Kasumi-1 (cell line): ENCODE data around the gene SLC8A1.

Experiments used
- DNase-seq, 2 experiments: peaks; one replicate each; lab custom pipeline; 2025; lab: John Stamatoyannopoulos, UW

The SLC8A1 gene

DNA sequence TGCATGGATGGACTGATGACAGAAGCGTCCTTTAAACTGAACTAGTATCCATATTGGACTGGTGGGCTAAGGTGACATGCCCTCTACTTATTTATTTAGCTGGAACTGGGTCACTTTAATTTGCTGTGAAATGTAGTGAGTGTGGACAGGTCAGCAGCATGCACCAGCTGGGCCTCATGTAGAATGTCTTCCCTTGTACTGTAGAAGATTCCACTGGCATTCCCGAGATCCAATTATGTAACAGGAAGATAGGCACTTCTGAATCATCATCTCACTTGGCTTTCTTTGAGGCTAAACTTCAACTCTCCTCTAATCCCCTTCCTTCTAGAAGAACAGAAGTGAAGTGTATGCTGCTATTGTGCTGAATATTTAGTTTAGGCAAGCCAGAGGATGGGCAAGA, 296.2 kb downstream of the SLC8A1 start:
- no peak for DNase-seq

DNA sequence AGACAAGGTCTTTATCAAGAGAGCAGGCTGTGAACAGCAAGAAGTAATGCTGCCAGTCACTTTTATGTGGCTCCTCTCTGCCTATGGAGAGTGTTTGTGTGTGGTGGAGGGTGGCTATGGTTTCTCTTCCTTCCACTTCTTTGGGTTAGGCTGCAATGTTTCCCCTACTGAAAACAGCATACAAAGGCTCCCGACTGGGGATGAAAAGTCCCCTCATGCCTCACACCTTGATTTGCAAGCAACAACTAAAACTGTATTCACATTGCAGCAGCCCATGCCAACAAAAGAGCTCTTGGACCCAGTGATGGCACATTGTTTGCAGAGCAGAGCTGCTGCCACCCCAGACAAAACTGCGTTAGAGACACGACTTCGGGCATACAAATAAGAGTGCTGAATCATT, 301.6 kb downstream of the SLC8A1 start:
- no peak for DNase-seq

DNA sequence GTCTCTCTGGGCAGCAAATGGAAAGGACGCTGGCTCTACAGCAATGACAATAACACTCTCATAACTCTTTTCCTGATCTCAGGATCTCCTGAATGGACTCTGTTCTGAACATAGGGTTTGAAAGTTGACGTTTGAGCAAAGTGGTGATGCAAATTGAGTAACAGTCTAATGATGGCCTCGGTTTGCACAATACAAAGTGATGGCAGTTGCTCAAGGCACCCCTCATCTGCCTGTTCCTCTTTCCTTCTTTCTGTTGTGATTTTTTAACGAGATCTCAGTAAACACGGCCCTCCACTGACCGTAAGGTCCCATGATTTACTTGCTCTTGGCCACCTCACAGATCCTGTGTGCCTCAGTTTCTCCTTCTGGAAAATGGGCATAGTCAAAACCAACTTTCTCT, 303.6 kb downstream of the SLC8A1 start:
- DNase-seq, result no peak

DNA sequence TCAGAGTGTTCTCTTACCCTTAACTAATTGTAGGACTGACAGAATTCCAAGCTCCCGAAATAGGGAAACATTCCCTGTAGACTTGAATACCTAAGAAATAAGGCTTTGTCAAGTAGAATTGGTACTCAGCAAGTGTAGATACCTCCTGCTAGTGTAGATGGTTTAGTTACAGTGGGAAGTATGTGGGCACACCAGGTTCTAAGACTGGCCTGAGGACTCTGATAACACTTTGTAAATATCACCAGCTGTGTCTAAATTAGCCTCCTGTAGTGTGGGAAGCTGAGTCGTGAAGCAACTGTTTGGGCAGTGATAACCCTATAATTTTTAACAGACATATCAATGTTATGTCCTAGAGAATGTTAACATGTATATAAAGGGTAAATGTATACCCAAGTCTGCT, 304.5 kb downstream of the SLC8A1 start:
- DNase-seq, result no peak

DNA sequence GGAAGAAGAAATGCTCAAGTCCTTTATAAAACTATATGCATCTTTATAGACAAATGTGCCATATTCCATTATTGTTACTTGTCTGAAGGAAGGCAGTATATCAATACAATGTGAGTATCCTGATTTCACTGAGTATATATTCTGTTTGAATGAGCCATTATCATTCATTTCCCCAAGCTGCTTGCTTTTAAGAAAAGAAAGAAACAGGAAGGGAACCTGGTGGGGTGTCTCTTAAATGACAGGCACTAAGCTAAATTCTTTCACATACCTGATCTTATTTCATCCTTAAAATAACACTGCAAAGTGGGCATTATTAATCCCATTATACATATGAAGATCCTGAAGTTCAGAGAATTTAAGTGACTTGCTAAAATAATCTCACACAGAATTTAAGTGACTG, 307.9 kb downstream of the SLC8A1 start:
- DNase-seq, result no peak

DNA sequence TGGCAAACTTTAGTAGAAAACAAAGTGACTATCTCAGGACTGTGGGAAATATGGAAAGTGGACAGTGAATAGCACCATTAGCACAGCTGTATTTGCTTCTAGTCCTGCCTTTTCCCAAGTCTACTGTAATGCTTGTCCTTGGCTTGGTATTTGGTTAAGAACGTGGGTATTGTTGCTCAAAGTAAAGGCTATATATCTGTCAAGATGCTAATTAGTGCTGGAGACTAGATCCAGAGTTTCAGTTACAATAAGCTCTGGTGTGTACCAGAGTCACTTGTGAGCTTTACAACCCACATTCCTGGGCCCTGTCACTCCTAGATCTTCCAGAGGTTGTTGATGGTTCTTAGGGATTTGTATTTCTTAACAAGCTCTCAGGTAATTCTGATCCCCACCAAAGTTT, 313.6 kb downstream of the SLC8A1 start:
- DNase-seq, result no peak

DNA sequence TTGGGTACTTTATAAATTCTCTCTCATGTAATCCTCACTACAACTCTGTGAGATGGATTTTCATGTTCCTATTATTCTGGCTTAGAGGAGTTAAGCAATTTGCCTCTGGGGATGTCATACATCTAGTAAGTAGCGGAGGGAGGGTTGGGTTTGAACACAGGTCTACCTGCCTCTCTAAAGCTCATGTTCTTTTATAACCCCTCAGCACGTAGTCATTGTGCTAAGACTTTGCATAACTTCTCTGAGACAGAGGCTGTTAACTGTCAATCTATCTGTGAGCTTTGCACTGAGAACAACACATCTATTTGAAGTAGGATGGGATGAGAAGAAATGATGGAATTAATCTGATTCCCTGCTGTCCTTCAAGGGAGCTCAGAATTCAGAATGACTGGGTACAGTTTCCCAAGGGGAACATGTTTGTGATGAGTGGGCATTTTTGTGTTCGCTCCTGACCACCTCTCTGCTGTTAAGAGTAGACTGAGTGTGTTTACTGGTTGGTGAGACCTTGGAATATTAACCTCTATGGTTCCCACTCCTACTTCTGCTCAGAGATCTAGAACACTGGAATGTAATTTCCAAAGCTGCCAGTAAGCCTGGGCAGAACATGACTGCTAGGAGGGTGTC, 320.7 kb downstream of the SLC8A1 start:
- DNase-seq, result no peak

DNA sequence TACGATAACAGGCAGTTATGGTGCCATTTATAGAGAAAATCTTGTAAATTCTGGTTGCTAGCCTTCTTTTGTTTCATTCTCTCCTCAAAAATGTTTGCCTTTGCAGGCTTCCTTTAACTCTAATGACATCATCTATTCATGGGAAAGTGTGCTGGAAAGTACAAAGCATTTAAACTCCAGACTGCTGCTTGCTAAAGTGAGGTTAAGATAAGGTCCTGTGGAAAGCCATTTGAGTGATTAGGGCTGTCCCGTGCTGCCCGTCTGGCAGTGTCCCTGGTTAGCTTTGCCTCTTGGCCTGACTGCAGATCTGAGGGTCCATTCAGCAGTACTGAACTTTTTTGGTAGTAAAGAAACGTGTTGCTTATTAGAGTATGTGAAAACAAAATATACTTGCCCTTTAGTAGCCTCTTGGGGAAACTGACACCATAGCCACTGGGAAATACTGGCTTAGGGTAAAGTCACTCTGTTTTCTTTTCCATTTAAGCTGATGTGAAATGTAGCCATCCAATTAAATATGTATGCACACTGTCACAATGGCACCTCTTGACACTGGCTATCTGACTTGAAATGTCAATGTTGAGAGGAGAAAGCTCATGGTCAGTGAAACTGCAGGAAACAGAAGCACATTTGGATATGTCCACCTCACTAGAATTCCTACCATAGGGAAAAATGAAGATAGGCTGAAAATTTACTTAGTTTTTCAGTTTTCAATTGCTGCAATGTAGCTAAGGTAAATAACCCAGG, 321.5 kb downstream of the SLC8A1 start:
- DNase-seq, result no peak

DNA sequence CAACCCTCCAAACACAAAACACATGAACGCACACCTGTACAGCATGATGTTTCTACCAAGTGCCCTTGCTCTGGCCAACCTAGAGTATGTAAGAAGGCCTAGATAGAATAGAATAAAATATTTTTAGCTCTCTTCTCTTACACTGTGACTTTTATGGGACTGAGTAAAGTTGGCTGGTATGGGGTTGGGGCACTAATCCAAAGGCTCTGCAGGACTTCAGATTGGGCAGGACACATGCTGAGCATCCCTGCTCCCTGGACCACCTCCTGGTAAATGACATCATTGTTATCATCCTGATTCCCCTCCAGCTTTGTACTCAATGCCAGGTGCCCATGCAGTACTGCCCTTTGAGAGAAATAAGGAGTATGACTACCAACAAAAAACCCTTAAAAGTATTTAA, 322.2 kb downstream of the SLC8A1 start:
- DNase-seq, result no peak

DNA sequence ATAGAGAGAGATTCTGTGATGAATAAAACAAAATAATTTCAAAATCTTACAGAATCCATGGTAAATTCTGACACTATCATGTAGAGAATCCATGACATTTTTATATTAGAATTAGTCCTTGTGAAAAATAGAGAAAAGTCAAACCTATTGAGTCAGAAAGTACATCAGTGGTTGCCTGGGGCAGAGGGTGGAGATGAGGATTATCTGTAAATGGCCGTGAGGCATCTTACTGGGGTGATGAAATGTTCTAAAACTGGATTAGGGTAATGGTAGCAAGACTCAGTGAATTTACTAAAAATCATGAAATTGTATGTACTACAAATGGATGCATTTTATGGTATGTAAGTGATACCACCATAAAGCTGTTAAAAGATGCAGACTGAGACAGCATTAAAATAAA, 323.1 kb downstream of the SLC8A1 start:
- no peak for DNase-seq

DNA sequence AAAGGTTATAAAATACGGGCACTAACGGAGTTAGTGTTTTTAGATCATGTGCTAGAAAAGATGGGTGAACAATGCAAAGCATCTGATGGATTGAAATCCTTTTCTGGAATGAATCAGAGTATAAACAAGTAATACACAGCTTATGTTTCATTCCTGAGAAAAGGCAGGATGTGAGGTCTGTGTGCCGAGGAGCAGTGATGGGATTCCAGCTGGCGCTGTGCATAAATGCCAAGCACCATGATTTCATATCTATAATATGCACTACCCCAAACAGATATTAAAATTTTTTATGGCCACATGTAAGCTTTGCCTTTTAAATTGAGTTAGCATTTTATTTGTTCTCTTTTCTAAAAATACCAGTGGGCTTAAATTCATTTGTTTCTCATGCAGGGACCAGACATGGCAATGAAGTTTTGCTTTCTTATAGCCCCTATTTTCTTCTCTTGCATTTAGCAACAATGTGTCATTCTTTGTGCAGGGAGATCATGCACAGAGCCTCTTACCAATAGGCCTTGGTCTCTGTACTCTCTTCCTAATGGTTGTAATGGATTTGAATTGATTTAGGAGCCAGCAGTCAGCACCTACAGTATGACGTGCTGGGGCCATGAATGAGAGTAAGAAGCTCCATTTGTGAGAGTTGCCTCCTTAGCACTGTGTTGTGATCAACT, 323.9 kb downstream of the SLC8A1 start:
- no peak for DNase-seq

DNA sequence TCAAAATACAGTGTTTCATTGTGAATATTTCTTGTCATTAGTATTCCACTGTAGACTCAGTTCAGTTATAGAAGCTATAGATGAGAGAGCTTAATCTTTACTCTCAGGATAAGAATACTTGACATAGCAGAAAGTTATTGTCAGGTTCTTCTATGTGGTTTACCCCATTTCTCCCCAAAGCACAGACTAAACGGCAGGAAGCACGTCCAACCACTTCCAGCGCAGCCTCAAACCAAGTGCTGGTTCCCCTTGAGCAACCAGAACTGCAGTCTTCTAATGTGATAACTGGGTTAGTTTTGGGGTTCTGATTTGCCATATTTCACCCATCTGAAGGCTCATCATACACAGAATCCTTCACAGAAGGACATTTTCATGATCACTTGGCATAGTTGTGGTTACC, 324.7 kb downstream of the SLC8A1 start:
- no peak for DNase-seq

DNA sequence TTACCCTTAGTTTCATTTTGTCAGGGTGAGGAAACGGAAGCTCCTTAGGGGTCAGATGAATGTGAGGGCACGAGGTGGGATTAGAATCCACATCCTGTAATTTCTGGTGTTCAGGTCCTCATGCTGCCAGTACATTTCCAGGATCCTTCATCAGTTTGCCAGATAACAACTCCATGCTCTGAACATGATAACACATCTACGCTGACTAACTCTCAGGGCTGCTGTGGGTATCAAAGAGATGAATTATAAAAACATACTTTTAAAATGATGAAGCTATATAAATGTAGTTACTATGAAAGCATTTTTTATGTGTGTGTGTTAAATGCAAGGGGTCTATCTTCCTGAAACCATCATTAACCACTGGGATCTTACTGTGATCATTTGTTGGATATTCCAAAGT, 325.9 kb downstream of the SLC8A1 start:
- no peak for DNase-seq

DNA sequence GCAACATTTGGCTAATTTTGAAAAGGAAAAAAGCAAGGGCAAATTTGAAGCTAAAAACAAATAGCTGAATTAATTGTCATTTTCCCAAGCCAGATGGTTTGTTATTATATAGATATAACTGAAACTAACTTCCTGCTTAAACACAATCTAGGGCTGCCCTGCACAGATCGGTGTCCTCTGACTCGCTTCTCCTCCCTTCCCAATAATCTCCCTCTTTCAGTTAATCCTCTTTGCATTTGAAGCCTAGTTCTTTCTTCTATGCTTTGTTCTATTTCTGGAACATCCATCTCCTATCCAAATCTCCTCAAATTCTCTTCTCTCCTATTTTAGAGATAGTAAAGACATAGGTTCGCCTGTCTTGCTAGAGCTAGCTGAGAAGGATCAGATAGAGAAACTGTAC, 328.1 kb downstream of the SLC8A1 start:
- DNase-seq, result no peak

DNA sequence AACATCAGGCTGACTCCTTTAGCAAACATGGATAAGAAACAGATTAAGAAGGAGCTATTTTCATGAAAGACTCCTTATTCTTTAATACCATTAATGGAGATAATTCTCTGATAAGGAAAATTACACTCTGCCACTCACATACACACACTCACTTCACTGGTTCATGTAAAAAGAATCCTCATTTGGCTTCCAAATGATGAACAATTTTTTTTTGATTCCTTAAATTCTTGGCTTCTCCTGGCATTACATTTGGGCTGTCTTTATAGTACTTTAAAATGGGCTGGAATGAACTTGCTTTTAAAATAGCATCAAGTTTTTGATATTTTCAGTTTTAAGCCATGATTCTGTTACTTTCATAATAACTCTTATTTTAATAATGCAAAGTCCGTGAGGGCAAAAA, 328.6 kb downstream of the SLC8A1 start:
- DNase-seq, result no peak

DNA sequence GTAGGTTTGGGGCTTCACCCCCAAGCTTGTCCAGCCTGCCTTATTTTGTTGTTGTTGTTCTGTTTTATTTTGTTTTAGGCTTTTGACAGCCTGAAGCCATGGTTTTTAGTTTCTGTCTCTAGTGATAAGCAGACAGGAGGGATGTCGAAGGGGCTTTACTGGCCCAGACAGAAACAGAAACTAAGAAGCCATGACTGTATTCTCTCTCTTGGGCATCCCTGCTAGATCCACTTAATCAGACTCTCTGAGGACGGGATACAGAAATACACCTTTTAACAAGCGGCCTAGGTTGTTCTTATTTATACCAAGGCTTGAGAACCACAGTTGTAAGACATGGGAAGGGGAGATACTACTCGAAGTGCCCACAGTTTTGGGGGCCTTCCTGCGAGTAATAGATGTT, 330.9 kb downstream of the SLC8A1 start:
- DNase-seq, result no peak

DNA sequence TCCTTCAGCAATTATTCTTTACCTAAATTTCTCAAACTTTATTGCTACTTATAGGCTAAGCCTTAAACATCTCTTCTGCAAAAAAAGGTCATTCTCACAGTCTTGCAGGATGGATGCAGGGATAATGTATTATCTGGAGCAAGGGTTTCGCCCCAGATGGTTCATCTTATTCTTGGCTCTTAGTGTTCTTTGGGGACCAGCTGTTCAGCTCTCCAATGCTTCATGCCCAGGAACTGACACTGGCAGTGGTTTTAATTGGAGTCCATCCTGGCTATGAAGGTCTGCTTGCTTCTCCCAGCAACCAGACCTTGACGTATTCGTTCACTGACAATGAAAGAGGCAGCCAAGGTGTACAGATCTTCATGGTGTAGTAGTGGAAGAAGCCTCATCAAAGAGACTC, 331.9 kb downstream of the SLC8A1 start:
- no peak for DNase-seq

DNA sequence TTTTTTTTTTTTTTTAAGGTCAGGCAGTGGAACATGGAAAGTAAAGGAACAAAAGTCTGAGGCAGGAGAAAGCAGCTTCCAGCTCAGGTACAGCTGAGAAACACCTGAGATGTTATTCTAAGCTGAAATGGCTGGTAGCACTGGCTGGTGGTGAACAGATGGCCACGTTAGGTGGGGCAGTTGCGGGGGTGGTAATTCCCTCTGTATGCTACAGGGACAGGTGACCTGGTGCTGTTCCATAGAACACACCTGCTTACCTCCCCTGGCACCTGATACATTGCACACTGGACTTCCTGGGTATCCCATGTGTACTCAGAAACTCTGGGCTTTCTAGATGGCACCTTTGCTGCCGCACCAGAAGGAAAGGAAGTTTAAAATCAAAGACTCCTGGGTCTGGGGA, 333.3 kb downstream of the SLC8A1 start:
- no peak for DNase-seq

DNA sequence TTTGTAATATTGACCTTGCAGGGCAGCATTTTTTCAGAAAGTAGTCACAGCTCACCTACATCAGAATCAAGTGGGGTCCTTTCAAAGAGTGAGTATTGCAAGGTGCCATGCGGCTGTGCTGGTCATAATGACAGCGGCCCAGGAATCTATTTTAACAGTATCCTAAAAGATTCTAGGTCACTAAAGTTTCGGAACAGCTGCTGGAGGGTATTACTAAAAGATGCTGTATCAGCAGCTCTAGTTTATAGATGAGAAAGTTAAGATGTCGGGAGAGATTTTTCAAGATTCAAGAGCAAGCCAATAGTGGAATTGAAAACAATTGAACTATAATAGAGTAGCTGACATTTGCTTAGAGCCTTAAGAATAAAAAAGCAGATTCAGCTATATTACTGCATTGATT, 336.0 kb downstream of the SLC8A1 start:
- no peak for DNase-seq

DNA sequence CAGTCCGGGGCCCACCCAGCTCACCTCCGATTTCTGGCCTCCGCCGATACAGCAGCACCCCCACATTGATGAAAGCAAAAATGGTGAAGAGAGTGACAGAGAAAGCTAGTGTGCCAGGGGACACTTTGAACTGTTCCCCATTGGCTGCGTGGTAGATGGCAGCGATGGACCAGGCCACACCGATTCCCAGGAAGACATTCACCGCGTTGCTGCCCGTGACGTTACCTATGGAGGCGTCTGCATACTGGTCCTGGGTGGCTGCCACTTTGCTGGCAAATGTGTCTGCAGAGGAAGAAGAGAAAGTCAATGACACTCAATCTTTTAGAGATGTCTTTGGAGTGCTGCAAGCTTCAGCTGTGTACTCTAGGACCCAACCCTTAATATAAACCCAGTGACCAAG, 336.5 kb downstream of the SLC8A1 start:
- DNase-seq, result no peak

DNA sequence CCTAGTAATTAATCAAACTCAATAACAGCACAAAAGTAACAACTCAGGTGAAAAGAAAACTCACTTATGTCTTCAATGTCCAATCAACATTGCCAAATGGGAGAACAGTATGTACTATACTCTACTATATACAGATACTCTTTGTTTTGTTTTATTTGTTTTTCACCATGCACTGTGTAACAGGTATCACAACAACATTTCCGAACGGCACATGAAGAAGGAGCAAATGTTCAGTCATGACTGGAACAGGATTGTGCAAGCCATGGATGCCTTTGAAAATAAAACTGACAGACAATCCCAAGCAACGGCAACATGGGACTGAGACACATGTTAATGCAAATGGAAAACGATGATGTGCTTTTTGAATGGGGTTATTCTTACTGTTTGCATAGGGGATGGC, 337.9 kb downstream of the SLC8A1 start:
- no peak for DNase-seq

DNA sequence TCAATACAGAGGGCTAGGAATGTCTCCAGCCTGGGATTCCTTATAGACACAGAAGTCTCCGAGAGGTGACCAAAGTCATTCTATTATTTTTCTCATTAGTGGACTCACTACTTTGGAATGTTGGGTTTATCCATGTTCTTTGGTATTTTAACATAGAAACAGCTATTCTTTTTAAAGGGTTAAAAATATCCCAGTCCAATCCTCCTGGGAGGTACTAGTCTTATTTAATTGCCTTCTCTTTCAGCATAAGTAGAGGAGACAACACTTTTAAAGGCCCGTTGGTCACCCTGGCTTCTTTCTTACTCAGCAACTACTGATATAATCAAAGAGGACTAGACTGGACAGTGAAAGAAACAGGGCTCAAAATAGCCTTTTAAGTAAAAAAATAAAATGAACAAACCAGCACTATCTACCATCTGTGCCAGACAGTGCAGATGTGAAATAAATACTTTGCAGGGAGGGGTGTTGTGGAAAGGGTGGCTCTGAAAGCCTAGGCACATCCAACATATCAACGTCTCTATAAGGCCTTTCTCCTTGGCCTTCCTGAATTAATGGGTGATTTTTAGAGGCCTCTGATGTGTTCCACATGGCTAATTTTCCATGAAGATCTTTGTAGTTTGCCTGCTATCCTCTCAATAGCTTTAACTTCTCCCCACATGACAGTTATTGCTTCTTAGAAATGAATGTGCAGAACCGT, 338.5 kb downstream of the SLC8A1 start:
- no peak for DNase-seq

DNA sequence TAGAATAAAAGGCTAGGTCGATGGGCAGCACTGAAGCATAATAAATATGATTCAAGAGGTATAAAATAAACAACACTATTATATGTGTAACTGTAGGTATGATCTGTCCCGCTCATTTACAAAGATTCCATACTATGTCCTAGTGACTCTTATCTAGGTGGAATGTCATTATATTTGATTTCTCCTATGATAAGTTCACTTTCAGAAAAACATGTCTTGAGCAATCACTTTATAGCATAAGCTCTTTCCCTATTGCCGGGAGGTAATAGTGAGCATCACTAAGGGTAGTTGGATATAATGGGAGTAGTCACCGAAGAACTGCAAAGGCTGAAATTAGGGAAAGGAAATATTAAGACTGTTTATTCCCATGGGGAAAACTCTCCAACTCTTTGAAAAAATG, 342.5 kb downstream of the SLC8A1 start:
- DNase-seq, result no peak
